SIG-M5 treated with dmso at 0.1 percent for 504 hours (cell line): Measurements from ENCODE around the gene ELFN1.

Experiments used
- DNase-seq: peaks from one replicate; lab custom pipeline; 2025; ENCODE audit not compliant: unreplicated experiment; lab: John Stamatoyannopoulos, UW

Gene ELFN1

GRCh38 chr7:1641661-1642260 is 28.3 kb upstream of the ELFN1 start:
- DNase-seq, result no peak

GRCh38 chr7:1642291-1642731 is 27.8 kb upstream of the ELFN1 start:
- no peak for DNase-seq

GRCh38 chr7:1643270-1644092 is 26.6 kb upstream of the ELFN1 start:
- DNase-seq, result no peak

- no peak for DNase-seq
Observed at GRCh38 chr7:1644341-1645070, 25.6 kb upstream of the ELFN1 start.

GRCh38 chr7:1645071-1645409 is 25.0 kb upstream of the ELFN1 start:
- no peak for DNase-seq

- no peak for DNase-seq
Observed at GRCh38 chr7:1645476-1645875, 24.6 kb upstream of the ELFN1 start.

GRCh38 chr7:1646391-1646790 is 23.7 kb upstream of the ELFN1 start:
- DNase-seq, result no peak

- no peak for DNase-seq
Observed at GRCh38 chr7:1646957-1647891, 22.9 kb upstream of the ELFN1 start.

GRCh38 chr7:1647961-1648672 is 22.0 kb upstream of the ELFN1 start:
- DNase-seq, result no peak

- no peak for DNase-seq
Observed at GRCh38 chr7:1649751-1650326, 20.2 kb upstream of the ELFN1 start.

GRCh38 chr7:1650363-1651030 is 19.6 kb upstream of the ELFN1 start:
- DNase-seq, result no peak

- no peak for DNase-seq
Observed at GRCh38 chr7:1651031-1651446, 19.0 kb upstream of the ELFN1 start.

GRCh38 chr7:1651891-1652290 is 18.2 kb upstream of the ELFN1 start:
- no peak for DNase-seq

GRCh38 chr7:1653500-1653899 is 16.6 kb upstream of the ELFN1 start:
- DNase-seq, result no peak

- no peak for DNase-seq
Observed at GRCh38 chr7:1654111-1654510, 16.0 kb upstream of the ELFN1 start.

GRCh38 chr7:1654738-1655475 is 15.2 kb upstream of the ELFN1 start:
- no peak for DNase-seq

GRCh38 chr7:1659696-1660095 is 10.4 kb upstream of the ELFN1 start:
- no peak for DNase-seq

GRCh38 chr7:1661461-1661860 is 8.6 kb upstream of the ELFN1 start:
- no peak for DNase-seq

- no peak for DNase-seq
Observed at GRCh38 chr7:1662101-1662500, 8.0 kb upstream of the ELFN1 start.
